Testis (tissue), 2 donors: ENCODE results near the gene SLC17A2.

Source experiments
- CTCF ChIP-seq, 3 experiments: fragments of 450-650 bp in 2 of 3; fragments of 200-600 bp in 1 of 3; sonication (generic) in 1 of 3; IDR thresholded peaks; one replicate each; pipeline ENCODE4 v1.5.1; 2016 to 2019; ENCODE audit warnings: antibody characterized with exemption in 3 of 3, mild to moderate bottlenecking in 2 of 3, moderate library complexity in 1 of 3
- POLR2A ChIP-seq: fragments of 450-650 bp; IDR thresholded peaks from one replicate; pipeline ENCODE4 v1.6.1; 2017; ENCODE audit warnings: antibody characterized with exemption, mild to moderate bottlenecking, moderate library complexity

- TF ChIP-seq CTCF (IDR thresholded peaks at IDR 0.05) (no peak), POLR2A (no peak)
Observed at GRCh38 chr6:25866011-25866410, 64.5 kb downstream of the SLC17A2 start.
